Heart left ventricle (tissue), 13 donors: ENCODE measurements around the gene MYH7.
"Not testable (repeated sequence)": the region's sequence is repeated elsewhere in the genome, so short reads cannot be mapped to it uniquely, and the experiment has no call there.

Experiments used
- POLR2A ChIP-seq, 2 donors: fragments of 450-650 bp; IDR thresholded peaks; one replicate each; pipeline ENCODE4 v1.6.1; 2017; ENCODE audit warnings: antibody characterized with exemption in 2 of 2, mild to moderate bottlenecking in 2 of 2, moderate library complexity in 2 of 2
- TF ChIP-seq, protein P1 (sequence below), 12 donors: fragments of 200-600 bp; sonication (generic) in 4 of 12; IDR thresholded peaks; one replicate each; pipeline versions ENCODE4 v1.5.0 to v1.8.0; 2018 to 2022; ENCODE audit warnings: antibody characterized with exemption in 12 of 12, mild to moderate bottlenecking in 5 of 12
- donor health status: ischemic (EF 13 %, LVEDD 7.1; RV severe dilation, severe dysfunction).
- donor health status: DM: no; HTN: yes; CAD: no.
- donor health status: DM: no; HTN: no; CAD: no.
- donor health status: ischemic (EF 25% LVEDD 6.9; RV normal size, moderate dysfunction).
- donor health status: ischemic (EF 25% LVEDD 5.7; RV mildly dilated, moderate dysfunction).
- donor health status: ischemic (EF 35%, LVEDD 5.7; RV mildly dilated, moderate dysfunction).
- donor health status: nonischemic (EF 11% LVEDD 7.7; RV severe dilation, severe dysfunction).
- donor health status: DM: yes; HTN: yes; CAD: no.
- donor health status: PGD.
- donor health status: ischemic (EF 29% LVEDD 5.4; RV normal size, mild dysfunction).
- donor health status: nonischemic (EF 23%, LVEDD 6.1; RV moderate dilation, normal function).

GRCh38 chr14:23417269-23417668 is 18.2 kb downstream of the MYH7 start:
- TF ChIP-seq POLR2A (IDR thresholded peaks at IDR 0.05) = not testable (repeated sequence)
- TF ChIP-seq, protein P1, sequence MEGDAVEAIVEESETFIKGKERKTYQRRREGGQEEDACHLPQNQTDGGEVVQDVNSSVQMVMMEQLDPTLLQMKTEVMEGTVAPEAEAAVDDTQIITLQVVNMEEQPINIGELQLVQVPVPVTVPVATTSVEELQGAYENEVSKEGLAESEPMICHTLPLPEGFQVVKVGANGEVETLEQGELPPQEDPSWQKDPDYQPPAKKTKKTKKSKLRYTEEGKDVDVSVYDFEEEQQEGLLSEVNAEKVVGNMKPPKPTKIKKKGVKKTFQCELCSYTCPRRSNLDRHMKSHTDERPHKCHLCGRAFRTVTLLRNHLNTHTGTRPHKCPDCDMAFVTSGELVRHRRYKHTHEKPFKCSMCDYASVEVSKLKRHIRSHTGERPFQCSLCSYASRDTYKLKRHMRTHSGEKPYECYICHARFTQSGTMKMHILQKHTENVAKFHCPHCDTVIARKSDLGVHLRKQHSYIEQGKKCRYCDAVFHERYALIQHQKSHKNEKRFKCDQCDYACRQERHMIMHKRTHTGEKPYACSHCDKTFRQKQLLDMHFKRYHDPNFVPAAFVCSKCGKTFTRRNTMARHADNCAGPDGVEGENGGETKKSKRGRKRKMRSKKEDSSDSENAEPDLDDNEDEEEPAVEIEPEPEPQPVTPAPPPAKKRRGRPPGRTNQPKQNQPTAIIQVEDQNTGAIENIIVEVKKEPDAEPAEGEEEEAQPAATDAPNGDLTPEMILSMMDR (IDR thresholded peaks at IDR 0.05) = not testable (repeated sequence)
